ENCODE results near the gene TSEN54.

Gene TSEN54

GRCh38 chr17:75512926-75513640, 3.2 kb upstream of the TSEN54 start:
- no peak for DNase-seq (ENCODE audit: low read depth)
- no peak overlapping the region for H3K4me3 ChIP-seq (ENCODE audit: control insufficient read depth, low read depth, low read length)
- TF ChIP-seq, protein P1, sequence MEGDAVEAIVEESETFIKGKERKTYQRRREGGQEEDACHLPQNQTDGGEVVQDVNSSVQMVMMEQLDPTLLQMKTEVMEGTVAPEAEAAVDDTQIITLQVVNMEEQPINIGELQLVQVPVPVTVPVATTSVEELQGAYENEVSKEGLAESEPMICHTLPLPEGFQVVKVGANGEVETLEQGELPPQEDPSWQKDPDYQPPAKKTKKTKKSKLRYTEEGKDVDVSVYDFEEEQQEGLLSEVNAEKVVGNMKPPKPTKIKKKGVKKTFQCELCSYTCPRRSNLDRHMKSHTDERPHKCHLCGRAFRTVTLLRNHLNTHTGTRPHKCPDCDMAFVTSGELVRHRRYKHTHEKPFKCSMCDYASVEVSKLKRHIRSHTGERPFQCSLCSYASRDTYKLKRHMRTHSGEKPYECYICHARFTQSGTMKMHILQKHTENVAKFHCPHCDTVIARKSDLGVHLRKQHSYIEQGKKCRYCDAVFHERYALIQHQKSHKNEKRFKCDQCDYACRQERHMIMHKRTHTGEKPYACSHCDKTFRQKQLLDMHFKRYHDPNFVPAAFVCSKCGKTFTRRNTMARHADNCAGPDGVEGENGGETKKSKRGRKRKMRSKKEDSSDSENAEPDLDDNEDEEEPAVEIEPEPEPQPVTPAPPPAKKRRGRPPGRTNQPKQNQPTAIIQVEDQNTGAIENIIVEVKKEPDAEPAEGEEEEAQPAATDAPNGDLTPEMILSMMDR (IDR thresholded peaks at IDR 0.05; ENCODE audit: control insufficient read depth, insufficient read depth, low read depth, low read length, missing control alignments): no peak

- DNase-seq (ENCODE audit: low read depth): no peak
- no peak overlapping the region for H3K4me3 ChIP-seq (ENCODE audit: control insufficient read depth, low read depth, low read length)
- TF ChIP-seq, protein P1 (IDR thresholded peaks at IDR 0.05; ENCODE audit: control insufficient read depth, insufficient read depth, low read depth, low read length, missing control alignments): no peak
Measured at GRCh38 chr17:75513641-75514000, 2.7 kb upstream of the TSEN54 start.

GRCh38 chr17:75514299-75514918, 1.9 kb upstream of the TSEN54 start:
- H3K4me3 ChIP-seq (ENCODE audit: control insufficient read depth, low read depth, low read length): peak overlapping the region; percentile 83
- TF ChIP-seq, protein P1 (IDR thresholded peaks at IDR 0.05; ENCODE audit: control insufficient read depth, insufficient read depth, low read depth, low read length, missing control alignments): no peak
- no peak for DNase-seq (ENCODE audit: low read depth)

DNA sequence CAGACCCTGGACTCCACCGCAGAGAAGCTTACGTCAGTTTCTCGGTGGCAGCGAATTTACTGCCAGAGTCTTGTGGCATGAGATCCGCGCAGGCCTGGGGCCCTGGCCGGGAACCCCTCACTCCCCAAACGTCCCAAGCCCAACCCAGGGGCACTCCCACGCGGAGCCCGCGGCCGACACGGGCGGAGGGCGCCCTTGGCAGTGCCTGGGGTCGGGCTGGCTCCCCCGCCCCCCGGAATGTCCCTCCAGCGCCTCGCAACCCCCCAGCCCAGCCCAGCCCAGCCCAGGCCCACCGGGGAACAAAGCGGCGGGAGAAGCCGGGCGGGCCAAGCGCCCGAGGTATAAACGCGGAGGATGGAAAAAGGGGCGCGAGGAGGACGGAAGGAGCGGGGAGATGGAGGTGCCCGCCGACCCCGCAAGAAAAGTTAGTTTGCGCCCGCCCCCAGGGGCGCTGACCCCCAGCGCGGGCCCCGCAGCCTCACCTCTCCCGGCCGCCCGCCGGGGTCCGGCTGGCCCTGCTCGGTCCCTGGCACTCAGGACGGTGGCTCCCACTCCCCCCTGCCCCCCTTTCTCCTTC, 1.3 kb upstream of the TSEN54 start:
- TF ChIP-seq, protein P1 (IDR thresholded peaks at IDR 0.05; ENCODE audit: control insufficient read depth, insufficient read depth, low read depth, low read length, missing control alignments): no peak
- no peak for DNase-seq (ENCODE audit: low read depth)
- peak overlapping the region; percentile 83 for H3K4me3 ChIP-seq (ENCODE audit: control insufficient read depth, low read depth, low read length)

DNA sequence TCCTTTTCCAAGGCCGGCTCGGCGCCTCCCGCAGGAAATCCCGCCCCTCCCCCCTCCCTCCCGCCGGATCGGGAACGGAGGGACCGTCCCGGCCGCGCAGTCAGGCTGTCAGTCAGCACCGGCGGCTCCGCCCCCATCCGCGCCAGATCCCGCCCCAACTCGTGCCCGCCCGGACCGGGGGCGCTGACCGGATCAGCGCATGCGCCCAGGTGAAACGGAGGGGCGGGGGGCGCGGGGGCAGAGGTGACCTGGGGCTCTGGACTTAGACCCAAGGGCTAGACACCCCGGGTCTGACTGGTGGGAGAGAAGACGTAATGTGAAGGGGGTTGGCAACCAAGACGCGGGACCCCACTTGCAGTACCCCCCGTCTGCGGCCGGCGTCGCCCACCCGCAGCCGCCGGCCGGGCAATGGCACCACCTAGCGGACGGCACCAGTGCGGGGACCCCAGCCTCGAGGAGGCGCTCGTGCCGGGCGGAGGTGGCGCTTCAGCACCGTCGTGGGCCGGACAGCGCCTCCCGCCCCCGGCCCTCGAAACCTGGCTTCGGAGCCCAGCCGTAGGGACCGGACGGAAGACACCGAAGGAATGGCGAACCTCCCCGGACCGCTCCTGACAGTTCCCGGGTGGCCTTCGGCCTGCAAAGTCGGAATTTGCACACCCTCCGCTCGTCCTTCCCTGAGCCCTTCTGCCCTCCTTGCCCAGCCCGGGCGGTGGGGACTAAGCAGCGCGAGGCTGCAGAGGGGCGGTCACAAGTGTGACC, 653 bp upstream of the TSEN54 start, which contains the start of gene CASKIN2:
TSS of gene CASKIN2 (minus strand) at position 42 of the 759 bp plus-strand sequence. CDS start 1,733 bp downstream, outside the sequence.
- peak; percentile 34 for DNase-seq (ENCODE audit: low read depth)
- H3K4me3 ChIP-seq (ENCODE audit: control insufficient read depth, low read depth, low read length): peak within 1 kb of the TSS; percentile 83
- TF ChIP-seq, protein P1 (IDR thresholded peaks at IDR 0.05; ENCODE audit: control insufficient read depth, insufficient read depth, low read depth, low read length, missing control alignments): peak; percentile 80

DNA sequence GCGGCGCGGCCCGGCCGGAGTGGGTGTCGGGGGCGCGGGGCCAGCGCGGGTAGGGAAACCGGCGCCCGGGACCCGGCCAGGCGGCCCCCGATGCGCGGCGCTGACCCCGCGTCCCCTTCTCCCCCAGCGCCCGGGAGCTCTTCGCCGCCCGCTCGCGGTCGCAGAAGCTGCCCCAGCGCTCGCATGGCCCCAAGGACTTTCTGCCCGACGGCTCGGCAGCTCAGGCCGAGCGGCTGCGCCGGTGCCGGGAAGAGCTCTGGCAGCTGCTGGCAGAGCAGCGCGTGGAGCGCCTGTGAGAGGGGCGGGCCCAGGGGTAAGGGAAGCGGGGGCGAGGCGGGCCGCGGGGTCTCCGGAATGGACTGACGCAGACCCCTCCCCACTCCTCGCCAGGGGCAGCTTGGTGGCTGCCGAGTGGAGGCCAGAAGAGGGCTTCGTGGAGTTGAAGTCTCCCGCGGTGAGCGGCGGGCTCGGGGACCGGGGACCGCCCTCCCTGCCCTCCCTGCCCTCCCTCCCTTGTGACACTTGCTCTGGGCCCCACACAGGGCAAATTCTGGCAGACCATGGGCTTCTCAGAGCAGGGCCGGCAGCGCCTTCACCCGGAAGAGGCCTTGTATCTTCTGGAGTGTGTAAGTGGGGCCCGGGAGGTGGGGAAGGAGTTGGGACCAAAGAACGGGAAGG, 430 bp downstream of the TSEN54 start:
- H3K4me3 ChIP-seq (ENCODE audit: control insufficient read depth, low read depth, low read length): peak overlapping the region; percentile 83
- no peak for DNase-seq (ENCODE audit: low read depth)
- TF ChIP-seq, protein P1 (IDR thresholded peaks at IDR 0.05; ENCODE audit: control insufficient read depth, insufficient read depth, low read depth, low read length, missing control alignments): no peak

All from AG09309 (cell line).